AG09309 (cell line): ENCODE measurements around the gene MTA3.

Experiments
- DNase-seq: peaks from one replicate; pipeline ENCODE4 v3.0.0-alpha.2; 2010; ENCODE audit warnings: low read depth
- H3K4me3 ChIP-seq: 2 replicates; pipeline ENCODE4 v1.5.1; 2011; ENCODE audit warnings: mild to moderate bottlenecking, low read depth, low read length, moderate library complexity; ENCODE audit not compliant: control insufficient read depth
- TF ChIP-seq, protein P1 (sequence below): IDR thresholded peaks from 2 replicates; pipeline ENCODE4 v1.5.1; 2011; ENCODE audit warnings: mild to moderate bottlenecking, low read depth, low read length, inconsistent platforms; ENCODE audit not compliant: insufficient read depth, control insufficient read depth; ENCODE audit errors: missing control alignments

The MTA3 gene

DNA sequence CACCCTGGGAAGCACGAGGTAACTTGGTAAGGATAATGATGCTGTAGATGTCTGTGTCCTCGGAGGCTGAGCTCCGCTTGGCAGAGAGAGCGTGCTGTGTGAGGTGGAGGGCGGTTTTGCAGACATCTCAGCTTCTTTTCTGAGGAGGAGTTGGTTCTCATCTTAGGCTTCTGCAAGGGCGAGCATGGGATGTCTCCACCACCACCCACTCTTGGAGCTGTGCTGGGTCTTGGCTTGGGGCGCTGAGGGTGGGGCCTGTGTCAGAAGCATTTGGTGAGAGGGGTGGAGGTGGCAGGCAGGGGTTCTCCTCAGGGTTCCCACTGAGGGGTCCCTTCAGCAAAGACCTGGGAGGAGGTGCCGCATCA is 186.3 kb downstream of the MTA3 start:
- DNase-seq = no peak
- TF ChIP-seq, protein P1, sequence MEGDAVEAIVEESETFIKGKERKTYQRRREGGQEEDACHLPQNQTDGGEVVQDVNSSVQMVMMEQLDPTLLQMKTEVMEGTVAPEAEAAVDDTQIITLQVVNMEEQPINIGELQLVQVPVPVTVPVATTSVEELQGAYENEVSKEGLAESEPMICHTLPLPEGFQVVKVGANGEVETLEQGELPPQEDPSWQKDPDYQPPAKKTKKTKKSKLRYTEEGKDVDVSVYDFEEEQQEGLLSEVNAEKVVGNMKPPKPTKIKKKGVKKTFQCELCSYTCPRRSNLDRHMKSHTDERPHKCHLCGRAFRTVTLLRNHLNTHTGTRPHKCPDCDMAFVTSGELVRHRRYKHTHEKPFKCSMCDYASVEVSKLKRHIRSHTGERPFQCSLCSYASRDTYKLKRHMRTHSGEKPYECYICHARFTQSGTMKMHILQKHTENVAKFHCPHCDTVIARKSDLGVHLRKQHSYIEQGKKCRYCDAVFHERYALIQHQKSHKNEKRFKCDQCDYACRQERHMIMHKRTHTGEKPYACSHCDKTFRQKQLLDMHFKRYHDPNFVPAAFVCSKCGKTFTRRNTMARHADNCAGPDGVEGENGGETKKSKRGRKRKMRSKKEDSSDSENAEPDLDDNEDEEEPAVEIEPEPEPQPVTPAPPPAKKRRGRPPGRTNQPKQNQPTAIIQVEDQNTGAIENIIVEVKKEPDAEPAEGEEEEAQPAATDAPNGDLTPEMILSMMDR = no peak
- H3K4me3 ChIP-seq = no peak overlapping the region

DNA sequence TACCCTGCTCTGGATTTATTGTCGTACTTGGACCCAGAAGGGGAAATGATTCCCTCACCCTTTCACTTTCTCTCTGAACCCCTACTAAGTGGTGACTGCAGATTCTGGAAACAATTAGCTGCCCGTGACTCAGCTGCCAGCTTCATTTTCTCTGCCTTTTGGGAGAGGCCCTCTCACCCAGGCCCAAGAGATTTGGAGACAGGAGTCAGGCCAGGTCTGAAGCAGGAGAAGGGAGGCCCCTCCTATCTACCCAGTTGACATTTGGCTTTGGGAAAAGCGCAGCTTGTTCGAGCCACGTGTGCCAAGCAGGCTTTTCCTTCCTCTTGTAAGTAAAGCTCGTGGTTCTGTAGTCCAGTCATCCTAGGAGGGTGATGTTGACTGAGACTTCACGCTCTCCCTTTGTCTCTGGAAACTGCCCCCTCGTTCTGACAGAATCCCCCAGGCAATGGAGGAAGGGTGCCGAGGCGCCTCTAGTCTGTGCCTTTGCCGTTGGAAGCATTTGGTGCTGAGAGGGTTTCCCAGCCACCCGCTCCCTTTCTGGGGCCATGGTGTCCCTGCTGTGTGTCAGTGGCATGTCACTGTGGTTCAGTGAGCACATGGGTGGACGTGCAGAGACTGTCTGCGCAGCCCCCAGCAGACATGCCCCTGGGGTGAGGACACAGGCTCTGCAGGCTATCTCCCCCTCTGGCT is 186.9 kb downstream of the MTA3 start:
- TF ChIP-seq, protein P1 = no peak
- no peak for DNase-seq
- no peak overlapping the region for H3K4me3 ChIP-seq

GRCh38 chr2:42756150-42756775 is 187.8 kb downstream of the MTA3 start:
- no peak overlapping the region for H3K4me3 ChIP-seq
- TF ChIP-seq, protein P1 = no peak
- DNase-seq = no peak

- DNase-seq = no peak
- H3K4me3 ChIP-seq = no peak overlapping the region
- TF ChIP-seq, protein P1 = no peak
Observed at GRCh38 chr2:42756966-42757513, 188.6 kb downstream of the MTA3 start.

GRCh38 chr2:42757981-42758740 is 189.7 kb downstream of the MTA3 start:
- no peak for DNase-seq
- no peak overlapping the region for H3K4me3 ChIP-seq
- TF ChIP-seq, protein P1 = no peak

DNA sequence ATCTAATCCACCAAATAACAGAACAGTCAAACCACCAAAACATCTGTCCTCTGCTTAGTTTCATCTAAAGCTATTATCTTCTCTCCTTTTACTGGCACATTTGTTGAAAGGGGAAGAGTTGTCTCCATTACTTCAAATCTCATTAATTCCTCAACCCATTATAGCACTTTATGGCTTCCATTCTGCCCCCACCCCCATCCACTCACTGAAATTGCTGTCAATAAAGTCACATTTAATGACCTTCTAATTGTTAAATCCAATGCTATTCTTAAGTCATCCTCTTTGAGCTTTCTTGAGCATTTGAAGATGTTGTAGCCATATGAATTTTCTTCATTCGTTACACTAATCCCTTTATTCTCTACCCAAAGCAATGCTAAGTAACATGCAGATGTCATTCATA is 190.3 kb downstream of the MTA3 start:
- DNase-seq = no peak
- TF ChIP-seq, protein P1 = no peak
- no peak overlapping the region for H3K4me3 ChIP-seq
